HG03439 (cell line): ENCODE data around the gene INAFM2.

Experiments
- ATAC-seq: cut with Tn5 transposase; IDR thresholded peaks from one replicate; pipeline ENCODE4 v1.9.1; 2021; ENCODE audit warnings: mild to moderate bottlenecking, moderate library complexity; ENCODE audit not compliant: unreplicated experiment

Gene INAFM2

DNA sequence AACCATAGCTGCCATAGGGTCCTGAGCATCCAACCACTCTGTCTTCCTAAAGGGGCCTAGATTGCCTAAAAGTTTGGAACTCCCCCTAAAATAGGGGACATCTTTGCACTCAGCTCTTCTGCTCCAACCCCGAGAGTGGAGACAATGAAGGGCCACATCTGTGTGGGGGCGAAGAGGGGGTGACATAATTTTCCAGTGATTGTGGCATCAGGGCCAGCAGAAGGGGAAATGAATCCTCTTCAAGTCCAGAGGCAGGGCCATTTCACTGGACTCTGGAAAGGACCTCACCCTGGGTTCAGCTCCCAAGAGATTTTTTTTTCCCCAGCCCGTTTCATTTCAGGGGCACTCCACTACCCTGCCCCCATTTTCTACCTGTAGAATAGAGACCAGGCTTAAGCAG, 36.0 kb upstream of the INAFM2 start:
- ATAC-seq = no peak

GRCh38 chr15:40287968-40288367, 35.5 kb upstream of the INAFM2 start:
- no peak for ATAC-seq

GRCh38 chr15:40289140-40289775, 34.2 kb upstream of the INAFM2 start:
- ATAC-seq = no peak

DNA sequence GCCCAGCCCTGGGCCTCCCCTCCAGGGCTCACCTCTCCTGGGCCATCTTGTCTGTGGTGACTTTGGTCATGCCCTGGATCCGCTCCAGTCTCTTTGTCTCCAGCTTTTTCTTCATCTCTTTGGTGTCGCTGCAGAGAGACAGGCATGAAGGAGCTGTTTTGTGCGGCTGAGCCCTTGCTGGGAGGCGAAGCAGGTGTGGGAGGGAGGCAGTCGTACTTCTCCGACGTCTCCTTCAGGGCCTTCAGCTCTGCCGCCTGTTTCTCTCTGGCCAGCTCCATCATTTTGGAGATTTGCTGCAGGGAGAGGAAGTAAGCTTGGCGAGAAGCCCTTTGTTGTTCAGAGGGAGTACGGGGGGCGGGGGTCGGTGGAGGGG, 33.0 kb upstream of the INAFM2 start:
- no peak for ATAC-seq

GRCh38 chr15:40290918-40291574, 32.4 kb upstream of the INAFM2 start:
- ATAC-seq = no peak

GRCh38 chr15:40292246-40292645, 31.2 kb upstream of the INAFM2 start:
- ATAC-seq = no peak

DNA sequence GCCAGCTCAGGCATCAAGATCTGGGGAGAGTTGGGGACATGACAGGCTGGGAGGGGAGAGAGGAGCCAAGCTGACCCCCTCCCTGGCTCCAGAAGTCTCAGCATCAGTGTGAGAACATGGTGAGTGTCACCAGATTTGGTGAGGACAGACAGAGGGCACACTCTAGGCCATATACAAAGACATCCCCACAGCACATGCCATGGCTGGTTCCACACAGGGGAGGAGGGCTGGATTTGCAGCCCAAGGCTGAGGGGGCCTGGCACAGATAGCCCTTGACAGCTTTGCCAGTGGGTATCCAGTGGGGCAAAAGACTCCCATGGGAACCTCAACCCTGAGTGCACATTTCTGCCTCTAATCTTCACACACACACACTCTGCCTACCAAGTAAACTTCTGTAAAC, 30.5 kb upstream of the INAFM2 start:
- no peak for ATAC-seq

DNA sequence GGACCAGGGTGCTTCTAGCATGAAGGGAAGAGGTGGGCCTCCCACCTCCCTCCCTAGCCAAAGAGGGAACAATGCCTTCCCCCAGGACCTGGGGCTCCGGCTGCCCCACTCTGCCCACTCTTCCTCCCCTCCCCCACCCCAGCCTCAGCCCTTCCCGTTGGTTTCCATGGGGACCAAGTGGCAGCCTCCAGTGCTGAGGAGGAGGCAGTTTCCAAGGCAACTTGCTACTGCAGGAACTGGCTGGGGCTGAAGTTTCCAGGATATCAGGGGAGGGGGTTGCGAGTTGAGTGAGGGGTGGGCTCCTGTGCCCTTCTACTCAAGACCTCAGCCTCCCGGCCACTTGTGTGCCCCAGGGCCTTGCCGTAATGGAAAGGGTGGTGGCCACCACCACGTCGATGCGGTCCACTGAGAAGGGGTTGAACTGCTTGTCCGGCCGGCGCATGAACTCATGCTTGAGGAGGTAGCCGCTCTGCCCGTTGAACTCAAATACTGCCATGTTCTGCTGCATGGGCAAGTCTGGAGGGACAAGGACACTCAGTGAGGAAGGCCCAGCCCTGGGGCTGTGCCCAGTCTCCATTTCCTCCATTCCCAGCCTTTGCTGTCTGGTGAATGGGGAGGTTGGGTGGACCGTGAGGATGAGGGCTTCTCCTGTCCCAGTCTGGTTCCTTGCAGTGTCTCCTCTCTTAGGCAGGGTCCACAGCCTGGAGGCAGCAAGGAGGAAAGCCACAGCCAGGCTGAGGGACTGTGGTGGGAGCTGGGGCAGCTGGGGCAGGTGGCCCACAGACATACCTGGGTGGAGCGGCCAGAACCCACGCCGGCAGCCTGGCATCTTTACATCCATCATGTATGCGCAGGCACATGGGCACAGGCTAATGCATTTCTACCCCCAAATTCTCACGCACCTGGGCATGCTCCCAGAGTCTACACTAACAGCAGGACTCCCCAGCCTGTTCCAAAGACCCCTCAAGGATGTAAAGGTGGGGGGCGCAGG, 29.3 kb upstream of the INAFM2 start:
- no peak for ATAC-seq

DNA sequence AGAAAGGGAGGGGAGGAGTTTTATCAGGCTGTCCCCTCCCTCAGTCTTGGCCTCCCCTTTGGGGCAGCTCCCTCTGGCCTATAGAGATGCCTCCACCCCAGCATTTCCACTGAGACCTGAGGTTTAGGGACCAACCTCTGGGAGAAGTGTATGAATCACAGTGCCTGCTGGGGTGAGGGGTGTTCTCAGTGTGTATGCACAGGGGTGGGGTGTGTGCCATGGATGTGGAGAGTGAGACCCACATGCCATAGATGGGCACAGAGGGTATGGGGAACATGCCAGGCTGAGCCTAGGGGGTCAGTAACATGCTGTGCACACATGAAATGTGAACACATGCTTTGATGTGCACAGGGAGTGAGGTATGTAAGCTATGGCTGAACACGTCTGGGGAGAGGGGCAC, 28.2 kb upstream of the INAFM2 start:
- ATAC-seq = no peak

- no peak for ATAC-seq
Observed at GRCh38 chr15:40295877-40296560, 27.5 kb upstream of the INAFM2 start.

GRCh38 chr15:40296561-40297230, 26.8 kb upstream of the INAFM2 start:
- no peak for ATAC-seq

- no peak for ATAC-seq
Observed at GRCh38 chr15:40297356-40297755, 26.1 kb upstream of the INAFM2 start.

DNA sequence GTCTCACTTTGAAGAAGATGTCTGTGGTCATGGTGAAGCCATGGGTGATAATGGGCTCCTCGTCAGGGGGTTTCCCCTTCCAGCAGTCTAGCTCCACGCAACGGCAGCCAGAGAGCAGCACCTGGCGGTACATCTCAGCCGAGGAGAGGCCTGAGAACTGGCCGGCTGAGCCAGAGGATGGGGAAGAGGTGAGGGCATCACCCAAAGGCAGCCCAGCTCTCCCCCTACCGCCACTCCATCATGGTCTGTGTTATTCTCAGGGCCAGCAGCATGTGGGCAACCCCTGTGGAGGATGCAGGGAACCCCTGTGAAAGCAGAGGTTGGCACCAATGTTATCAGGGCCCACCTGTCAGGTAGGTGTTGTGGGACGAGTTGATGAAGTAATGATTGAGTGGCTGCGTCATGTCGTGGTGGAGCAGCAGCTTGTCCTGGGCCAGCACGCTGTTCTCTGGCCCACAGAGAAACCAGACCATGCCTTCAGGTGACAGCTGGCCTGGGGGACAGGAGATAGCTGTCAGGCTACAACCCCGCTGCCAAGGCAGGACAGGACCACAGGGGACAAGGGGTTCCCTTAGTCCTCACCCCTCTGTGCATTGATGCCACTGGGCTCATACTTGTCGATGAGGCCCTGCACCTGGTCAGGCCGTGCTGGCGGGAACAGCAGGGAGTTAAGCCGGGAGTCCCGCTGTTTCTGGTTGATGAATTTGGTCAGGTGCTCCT, 25.1 kb upstream of the INAFM2 start:
- no peak for ATAC-seq

DNA sequence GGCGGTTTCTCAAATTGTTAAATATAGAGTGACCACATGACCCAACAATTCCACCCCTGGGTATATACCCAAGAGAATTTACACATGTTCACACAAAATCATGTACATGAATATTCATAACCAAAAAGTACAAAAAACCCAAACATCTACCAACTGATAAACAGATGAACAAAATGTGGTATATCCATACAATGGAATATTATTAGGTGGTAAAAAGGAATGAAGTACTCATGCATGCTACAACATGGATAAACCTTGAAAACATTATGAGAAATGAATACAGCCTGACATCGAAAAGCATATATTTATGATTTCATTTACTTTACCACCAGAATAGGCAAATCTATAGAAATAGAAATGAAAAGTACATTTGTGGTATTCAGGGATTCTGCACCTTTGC, 23.1 kb upstream of the INAFM2 start:
- no peak for ATAC-seq

DNA sequence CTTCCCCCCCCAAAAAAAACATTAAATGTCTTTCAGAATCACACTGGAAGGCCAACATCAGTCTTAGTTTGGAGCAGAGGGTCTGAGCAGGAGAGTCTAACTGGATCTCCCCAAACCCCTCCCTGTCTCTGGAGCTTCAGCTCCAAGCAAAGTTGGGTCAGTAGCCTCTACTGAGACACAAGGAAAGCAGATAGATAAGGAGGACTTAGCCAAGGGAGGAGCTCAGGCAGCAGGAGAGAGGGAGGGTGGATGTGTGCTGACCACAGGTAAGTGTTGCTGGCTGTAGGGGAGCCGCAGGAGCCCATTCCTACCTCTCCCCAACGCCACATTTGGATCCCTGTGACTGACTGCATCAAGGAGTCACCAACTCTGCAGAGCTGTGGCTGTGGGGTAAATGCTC, 22.7 kb upstream of the INAFM2 start:
- ATAC-seq = no peak

DNA sequence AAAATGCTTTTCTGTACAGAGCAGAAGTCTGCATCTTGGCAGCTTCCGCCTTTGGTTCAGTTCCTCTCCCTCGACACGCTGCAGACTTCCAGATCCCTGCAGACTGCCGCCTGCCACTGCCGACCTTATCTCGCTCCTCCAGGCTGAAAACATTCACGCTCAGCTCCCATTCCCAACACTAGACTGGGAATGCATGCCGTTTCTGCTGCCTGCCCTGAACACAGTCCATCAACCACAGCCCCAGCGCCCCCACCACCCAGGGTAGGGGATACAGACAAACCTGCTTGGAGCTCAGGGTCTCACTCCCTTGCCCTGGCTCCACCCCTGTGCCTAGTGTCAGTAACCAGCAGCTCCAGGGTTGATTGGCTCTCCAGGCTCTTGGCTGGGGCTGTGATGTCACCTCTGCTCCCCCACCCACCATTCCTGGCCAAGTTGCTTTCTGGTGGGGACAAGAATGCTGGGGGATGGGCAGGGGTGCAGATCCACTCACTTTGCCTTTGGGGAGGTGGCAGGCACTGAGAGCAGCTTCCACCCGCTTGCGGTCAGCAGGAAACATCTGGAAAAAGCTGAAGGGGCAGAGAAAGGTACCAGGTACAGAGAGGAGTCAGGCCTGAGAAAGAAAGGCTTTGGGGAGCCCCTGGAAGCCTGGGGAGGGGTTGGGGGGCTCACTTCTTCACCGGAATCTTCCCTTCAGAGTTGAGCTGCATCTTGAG, 21.9 kb upstream of the INAFM2 start:
- ATAC-seq = no peak

DNA sequence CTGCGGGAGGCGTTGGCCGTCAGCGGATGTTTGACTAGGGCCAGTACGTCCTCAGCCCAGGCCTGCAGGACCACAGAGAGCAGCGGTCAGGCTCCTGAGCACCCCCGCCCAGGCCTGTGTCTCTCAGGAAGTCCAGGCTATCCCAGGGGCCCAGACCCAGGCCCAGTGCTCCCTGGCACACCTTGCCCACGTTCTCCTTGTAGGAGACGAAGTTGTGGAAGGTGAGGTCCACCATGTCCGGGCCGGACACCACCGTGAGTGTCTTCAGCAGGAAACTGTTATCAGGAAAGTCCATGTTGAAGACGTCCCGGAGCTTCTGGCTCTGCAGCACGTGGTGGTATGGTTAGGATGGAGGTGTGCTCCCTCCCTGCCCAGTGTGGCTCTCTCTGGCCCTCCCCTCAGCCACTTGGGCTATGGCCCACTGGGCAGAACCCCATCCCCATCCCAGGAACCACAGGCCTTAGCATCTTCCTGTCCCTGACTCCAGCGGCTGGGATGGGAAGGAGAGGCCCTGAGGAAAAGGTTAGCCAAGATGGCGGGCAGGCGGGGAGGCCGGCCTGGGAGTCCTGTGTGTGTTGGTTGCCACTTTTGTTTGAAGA, 21.1 kb upstream of the INAFM2 start:
- no peak for ATAC-seq

DNA sequence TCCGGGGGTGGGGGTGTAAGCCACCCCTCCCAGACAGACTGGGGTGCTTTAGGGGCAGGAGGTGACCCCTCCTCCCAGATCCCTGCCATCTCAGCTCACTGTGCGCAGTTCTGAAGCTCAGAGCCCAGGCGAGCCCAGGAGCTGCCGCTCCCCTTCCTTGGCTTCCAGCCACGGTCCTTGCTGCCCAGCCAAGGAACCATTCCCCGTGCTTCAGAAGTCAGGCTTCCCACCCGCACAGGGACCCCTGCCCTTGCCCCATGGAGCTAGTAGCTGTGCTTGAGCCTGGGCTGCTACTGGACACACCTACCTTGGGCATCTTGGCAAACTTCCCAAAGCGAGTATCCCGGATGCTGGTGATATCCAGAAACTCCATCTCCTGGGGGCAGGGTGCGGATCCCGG, 20.5 kb upstream of the INAFM2 start:
- ATAC-seq = no peak

- no peak for ATAC-seq
Observed at GRCh38 chr15:40303576-40303975, 19.9 kb upstream of the INAFM2 start.
